HG03571 (cell line): ENCODE results near the gene KIAA0513.

ENCODE experiments used
- ATAC-seq: cut with Tn5 transposase; IDR thresholded peaks from one replicate; pipeline ENCODE4 v1.9.1; 2021; ENCODE audit not compliant: unreplicated experiment

Gene KIAA0513

GRCh38 chr16:85085721-85086120 is 58.1 kb downstream of the KIAA0513 start:
- ATAC-seq, result no peak

GRCh38 chr16:85086347-85087291 is 59.0 kb downstream of the KIAA0513 start:
- no peak for ATAC-seq

- no peak for ATAC-seq
Measured at GRCh38 chr16:85087899-85088569, 60.4 kb downstream of the KIAA0513 start.

GRCh38 chr16:85088570-85089199 is 61.1 kb downstream of the KIAA0513 start:
- ATAC-seq, result no peak

- ATAC-seq, result no peak
Measured at GRCh38 chr16:85089525-85089924, 61.9 kb downstream of the KIAA0513 start.

GRCh38 chr16:85090181-85090580 is 62.6 kb downstream of the KIAA0513 start:
- no peak for ATAC-seq

- no peak for ATAC-seq
Measured at GRCh38 chr16:85090873-85091521, 63.4 kb downstream of the KIAA0513 start.

- ATAC-seq, result no peak
Measured at GRCh38 chr16:85091522-85091910, 63.9 kb downstream of the KIAA0513 start.

GRCh38 chr16:85092309-85092708 is 64.7 kb downstream of the KIAA0513 start:
- ATAC-seq, result no peak

- no peak for ATAC-seq
Measured at GRCh38 chr16:85092851-85093250, 65.3 kb downstream of the KIAA0513 start.

- no peak for ATAC-seq
Measured at GRCh38 chr16:85093705-85094104, 66.1 kb downstream of the KIAA0513 start.

- no peak for ATAC-seq
Measured at GRCh38 chr16:85094176-85094805, 66.7 kb downstream of the KIAA0513 start.

- ATAC-seq, result no peak
Measured at GRCh38 chr16:85094812-85095211, 67.2 kb downstream of the KIAA0513 start.

- ATAC-seq, result no peak
Measured at GRCh38 chr16:85096921-85097320, 69.3 kb downstream of the KIAA0513 start.

- no peak for ATAC-seq
Measured at GRCh38 chr16:85098565-85098964, 71.0 kb downstream of the KIAA0513 start.

GRCh38 chr16:85100265-85100664 is 72.7 kb downstream of the KIAA0513 start:
- no peak for ATAC-seq

GRCh38 chr16:85101956-85102630 is 74.5 kb downstream of the KIAA0513 start:
- no peak for ATAC-seq

GRCh38 chr16:85103114-85104079 is 75.8 kb downstream of the KIAA0513 start:
- no peak for ATAC-seq

- ATAC-seq, result no peak
Measured at GRCh38 chr16:85104147-85104546, 76.6 kb downstream of the KIAA0513 start.
